ENCODE results near the gene WDR38. TPM values are rescaled to one million over a fixed set of nuclear protein-coding genes. Genes with fewer than 3 reads are reported as not detected.

WDR38 gene
- total RNA-seq, 4 donors from 2014 or later, result 0.39 TPM; not detected in 3

DNA sequence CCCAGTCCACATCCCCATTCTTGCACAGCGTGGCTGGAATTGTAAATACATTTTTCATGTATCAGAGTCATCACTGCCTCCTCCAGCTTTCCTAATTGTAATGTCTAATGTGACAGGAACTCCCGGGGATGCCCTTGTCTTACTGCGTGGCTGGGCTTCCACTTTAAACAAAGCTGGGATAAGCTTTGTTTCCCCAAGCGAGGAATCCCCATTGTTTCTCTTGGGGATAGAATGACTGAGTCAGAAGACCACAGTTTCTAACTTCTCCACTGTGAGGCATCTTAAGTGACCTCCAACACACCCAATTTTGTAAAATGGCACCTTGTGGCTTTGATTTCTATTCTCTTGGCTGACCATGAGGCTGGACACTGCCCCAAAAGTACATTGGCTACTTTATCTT is 31.1 kb downstream of the WDR38 start:
- TF ChIP-seq POLR2A (IDR thresholded peaks at IDR 0.05) (no peak), EP300 (IDR thresholded peaks at IDR 0.05) (no peak)
- TF ChIP-seq, protein P1, sequence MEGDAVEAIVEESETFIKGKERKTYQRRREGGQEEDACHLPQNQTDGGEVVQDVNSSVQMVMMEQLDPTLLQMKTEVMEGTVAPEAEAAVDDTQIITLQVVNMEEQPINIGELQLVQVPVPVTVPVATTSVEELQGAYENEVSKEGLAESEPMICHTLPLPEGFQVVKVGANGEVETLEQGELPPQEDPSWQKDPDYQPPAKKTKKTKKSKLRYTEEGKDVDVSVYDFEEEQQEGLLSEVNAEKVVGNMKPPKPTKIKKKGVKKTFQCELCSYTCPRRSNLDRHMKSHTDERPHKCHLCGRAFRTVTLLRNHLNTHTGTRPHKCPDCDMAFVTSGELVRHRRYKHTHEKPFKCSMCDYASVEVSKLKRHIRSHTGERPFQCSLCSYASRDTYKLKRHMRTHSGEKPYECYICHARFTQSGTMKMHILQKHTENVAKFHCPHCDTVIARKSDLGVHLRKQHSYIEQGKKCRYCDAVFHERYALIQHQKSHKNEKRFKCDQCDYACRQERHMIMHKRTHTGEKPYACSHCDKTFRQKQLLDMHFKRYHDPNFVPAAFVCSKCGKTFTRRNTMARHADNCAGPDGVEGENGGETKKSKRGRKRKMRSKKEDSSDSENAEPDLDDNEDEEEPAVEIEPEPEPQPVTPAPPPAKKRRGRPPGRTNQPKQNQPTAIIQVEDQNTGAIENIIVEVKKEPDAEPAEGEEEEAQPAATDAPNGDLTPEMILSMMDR (IDR thresholded peaks at IDR 0.05), result no peak
- 71 to 80% methylated on average over 4 of the region's 4 CpGs for WGBS, 2 donors
- Histone ChIP-seq H3K27ac (no peak overlapping the region), H3K4me3 (no peak overlapping the region), H3K4me1 (no peaks in the 10 kb centered on the region), H3K27me3 (no peaks in the 10 kb centered on the region), H3K9me3 (no peaks in the 10 kb centered on the region), H3K36me3 (peaks cover 3 to 100% (median 29%) of the 10 kb centered on the region in 3 donors)
- DNase-seq (ENCODE audit: low spot score in 2 of 2), result no peak

DNA sequence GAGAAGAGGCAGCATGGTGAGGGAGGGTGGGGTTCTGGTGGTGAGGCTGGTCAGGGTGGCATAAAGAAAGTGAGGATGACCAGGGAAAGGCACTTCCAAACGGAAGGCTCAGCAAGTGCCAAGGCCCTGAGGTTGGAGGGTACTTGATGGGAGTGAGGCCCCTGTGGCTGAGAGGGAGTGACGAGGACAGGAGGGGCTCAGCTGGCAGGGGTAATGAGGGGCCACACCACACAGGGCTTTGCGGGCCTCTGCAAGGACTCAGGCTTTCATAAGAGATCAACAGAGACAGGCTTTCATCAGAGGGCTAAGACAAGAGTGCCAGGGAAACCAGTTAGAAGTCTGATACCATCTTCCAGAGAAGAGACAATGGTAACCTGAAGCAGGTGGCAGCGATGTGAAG is 32.3 kb downstream of the WDR38 start:
- no peak overlapping the region for H3K4me3 ChIP-seq
- no peaks in the 10 kb centered on the region for H3K27me3 ChIP-seq
- 90% methylated on average over 4 of the region's 4 CpGs for WGBS, 2 donors
- H3K4me1 ChIP-seq, result no peaks in the 10 kb centered on the region
- H3K36me3 ChIP-seq, result peaks cover 0 to 100% (median 29%) of the 10 kb centered on the region in 3 donors
- no peak for TF ChIP-seq EP300 (IDR thresholded peaks at IDR 0.05)
- TF ChIP-seq, protein P1 (IDR thresholded peaks at IDR 0.05), result no peak
- TF ChIP-seq POLR2A (IDR thresholded peaks at IDR 0.05), result no peak
- no peaks in the 10 kb centered on the region for H3K9me3 ChIP-seq
- no peak for DNase-seq (ENCODE audit: low spot score in 2 of 2)
- no peak overlapping the region for H3K27ac ChIP-seq

DNA sequence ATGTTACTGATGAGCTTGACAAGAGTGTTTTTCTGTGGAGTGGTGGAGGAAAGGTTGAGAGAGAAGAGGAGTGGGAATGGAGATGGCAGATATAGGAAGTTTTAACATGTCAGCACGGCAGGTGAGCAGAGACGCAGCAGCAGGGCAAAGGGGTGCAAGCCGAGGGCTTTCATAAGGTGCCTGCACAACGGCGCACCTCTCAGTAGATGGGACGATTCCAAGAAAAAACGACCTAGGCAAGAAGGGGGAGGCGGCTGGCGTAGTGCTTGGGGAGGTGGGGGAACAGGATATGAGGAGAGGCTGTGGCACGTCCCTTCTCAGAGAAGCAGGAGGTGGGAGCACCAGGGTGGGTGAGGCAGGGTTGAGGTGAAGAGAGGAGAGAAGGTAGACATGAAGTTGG is 33.2 kb downstream of the WDR38 start:
- WGBS, 2 donors, result 84 to 91% methylated on average over 10 of the region's 10 CpGs
- Histone ChIP-seq H3K27ac (no peak overlapping the region), H3K4me1 (no peaks in the 10 kb centered on the region), H3K27me3 (no peaks in the 10 kb centered on the region), H3K9me3 (no peaks in the 10 kb centered on the region), H3K36me3 (peaks cover 0 to 100% (median 29%) of the 10 kb centered on the region in 3 donors), H3K4me3 (no peak overlapping the region)
- no peak for DNase-seq (ENCODE audit: low spot score in 2 of 2)
- TF ChIP-seq, protein P1 (IDR thresholded peaks at IDR 0.05), result no peak
- no peak for TF ChIP-seq EP300 (IDR thresholded peaks at IDR 0.05)
- TF ChIP-seq POLR2A (IDR thresholded peaks at IDR 0.05), result no peak

DNA sequence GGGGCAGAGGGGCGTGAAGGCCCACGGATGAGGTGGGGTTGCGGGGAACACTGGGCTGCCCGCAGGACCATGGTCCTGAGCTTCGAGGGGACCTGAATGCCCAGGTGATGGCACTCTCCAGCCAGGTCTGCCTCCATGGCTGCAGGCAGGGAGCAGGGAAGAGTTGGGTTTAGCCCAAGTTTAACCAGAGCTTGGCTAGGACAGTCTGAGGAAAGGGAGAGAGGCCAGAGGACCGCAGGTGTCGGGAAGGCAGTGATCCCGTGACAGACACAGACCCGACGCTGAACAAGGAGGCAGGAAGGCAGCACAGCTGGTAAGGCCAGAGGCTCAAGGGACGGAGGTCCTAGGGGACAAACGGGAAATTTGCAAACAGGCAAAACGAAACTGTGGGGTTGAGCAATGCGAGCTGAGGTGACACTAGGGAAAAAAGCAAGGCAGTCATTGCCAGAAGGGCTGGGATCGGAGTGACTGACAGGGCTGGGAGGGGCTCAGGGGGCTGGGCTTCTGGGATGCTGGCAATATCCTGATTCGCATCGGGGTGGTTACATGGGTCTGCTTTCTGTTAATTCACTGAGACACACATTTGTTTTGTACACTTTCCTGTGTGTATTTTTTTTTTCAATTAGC is 33.7 kb downstream of the WDR38 start:
- H3K27ac ChIP-seq, result no peak overlapping the region
- no peaks in the 10 kb centered on the region for H3K9me3 ChIP-seq
- H3K36me3 ChIP-seq, result peaks cover 0 to 100% (median 29%) of the 10 kb centered on the region in 3 donors
- H3K4me1 ChIP-seq, result no peaks in the 10 kb centered on the region
- no peaks in the 10 kb centered on the region for H3K27me3 ChIP-seq
- H3K4me3 ChIP-seq, result no peak overlapping the region
- no peak for TF ChIP-seq POLR2A (IDR thresholded peaks at IDR 0.05)
- TF ChIP-seq, protein P1 (IDR thresholded peaks at IDR 0.05), result no peak
- no peak for TF ChIP-seq EP300 (IDR thresholded peaks at IDR 0.05)
- DNase-seq (ENCODE audit: low spot score in 2 of 2), result no peak
- WGBS, 2 donors, result 79 to 86% methylated on average over 17 of the region's 17 CpGs

DNA sequence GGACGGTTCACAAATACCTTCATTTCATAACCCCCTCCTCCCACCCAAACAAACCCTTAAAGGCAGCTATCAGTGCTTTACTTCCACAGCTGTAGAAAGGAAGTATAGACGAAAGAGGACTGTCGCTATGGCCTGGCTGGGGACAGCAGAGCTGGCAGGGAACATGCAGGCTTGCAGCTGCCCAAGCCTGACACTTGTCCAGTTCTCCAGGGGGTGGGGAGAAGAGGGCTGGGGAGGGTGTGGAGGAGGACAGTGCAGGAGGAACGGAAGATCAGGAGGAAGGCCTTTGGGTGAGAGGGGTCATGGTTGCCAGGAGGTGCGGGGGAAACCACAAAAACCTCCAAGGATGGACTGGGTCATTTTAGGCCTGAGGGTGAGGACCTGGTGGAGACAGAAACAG is 34.6 kb downstream of the WDR38 start:
- no peaks in the 10 kb centered on the region for H3K9me3 ChIP-seq
- H3K27ac ChIP-seq, result no peak overlapping the region
- no peaks in the 10 kb centered on the region for H3K27me3 ChIP-seq
- WGBS, 2 donors, result 85 to 86% methylated on average over 5 of the region's 5 CpGs
- H3K36me3 ChIP-seq, result peaks cover 0 to 98% (median 29%) of the 10 kb centered on the region in 3 donors
- no peak overlapping the region for H3K4me3 ChIP-seq
- TF ChIP-seq EP300 (IDR thresholded peaks at IDR 0.05) (no peak), POLR2A (IDR thresholded peaks at IDR 0.05) (no peak)
- TF ChIP-seq, protein P1 (IDR thresholded peaks at IDR 0.05), result no peak
- DNase-seq (ENCODE audit: low spot score in 2 of 2), result no peak
- H3K4me1 ChIP-seq, result no peaks in the 10 kb centered on the region
